ENCODE data around the gene SYT14.

SYT14 gene

GRCh38 chr1:209927466-209927865 is 10.6 kb upstream of the SYT14 start:
- H3K27ac ChIP-seq: no peak overlapping the region

GRCh38 chr1:209929751-209930150 is 8.3 kb upstream of the SYT14 start:
- H3K4me3 ChIP-seq: no peak overlapping the region
- H3K27ac ChIP-seq: no peak overlapping the region
- H3K36me3 ChIP-seq: no peaks in the 10 kb centered on the region
- intact Hi-C loops (cut with DNase I; ENCODE audit: low total_unique reads): no loop called here
- no peaks in the 10 kb centered on the region for H3K9me3 ChIP-seq
- no peak for DNase-seq
- peaks cover 0 to 2% of the 10 kb centered on the region in 2 donors for H3K27me3 ChIP-seq
- H3K4me1 ChIP-seq: no peaks in the 10 kb centered on the region
- TF ChIP-seq CTCF (IDR thresholded peaks at IDR 0.05): no peak

More at GRCh38 chr1:209927466-209927865, 10.6 kb upstream of the SYT14 start:
- H3K9me3 ChIP-seq: no peaks in the 10 kb centered on the region
- H3K36me3 ChIP-seq: no peaks in the 10 kb centered on the region
- H3K4me1 ChIP-seq: no peaks in the 10 kb centered on the region
- intact Hi-C loops (cut with DNase I; ENCODE audit: low total_unique reads): no loop called here
- DNase-seq: no peak
- no peak for TF ChIP-seq CTCF (IDR thresholded peaks at IDR 0.05)
- peaks cover 0 to under 1% of the 10 kb centered on the region in 2 donors for H3K27me3 ChIP-seq
- no peak overlapping the region for H3K4me3 ChIP-seq

- no peak for DNase-seq
- H3K4me1 ChIP-seq: no peaks in the 10 kb centered on the region
- H3K27ac ChIP-seq: no peak overlapping the region
- no peaks in the 10 kb centered on the region for H3K9me3 ChIP-seq
- intact Hi-C loops (cut with DNase I; ENCODE audit: low total_unique reads): no loop called here
- no peak overlapping the region for H3K4me3 ChIP-seq
- no peaks in the 10 kb centered on the region for H3K36me3 ChIP-seq
- H3K27me3 ChIP-seq: peaks cover 0 to 2% of the 10 kb centered on the region in 2 donors
- no peak for TF ChIP-seq CTCF (IDR thresholded peaks at IDR 0.05)
These were observed 6.9 kb upstream of the SYT14 start for GRCh38 chr1:209931141-209931540.

- peaks cover 0 to 6% (median 0%) of the 10 kb centered on the region in 3 donors for H3K9me3 ChIP-seq
- H3K27me3 ChIP-seq: peaks cover 0 to 39% of the 10 kb centered on the region in 2 donors
- TF ChIP-seq CTCF (IDR thresholded peaks at IDR 0.05): no peak
- H3K4me1 ChIP-seq: peaks cover 0 to 11% (median 5%) of the 10 kb centered on the region in 4 donors
- no peaks in the 10 kb centered on the region for H3K36me3 ChIP-seq
- H3K4me3 ChIP-seq: no peak overlapping the region
- intact Hi-C loops (cut with DNase I; ENCODE audit: low total_unique reads): no loop called here
- H3K27ac ChIP-seq: no peak overlapping the region
- no peak for DNase-seq
These were observed 1.9 kb upstream of the SYT14 start for GRCh38 chr1:209936125-209936524.

GRCh38 chr1:209945377-209945776 is 7.4 kb downstream of the SYT14 start:
- Histone ChIP-seq H3K27me3 (peaks cover 0 to 11% of the 10 kb centered on the region in 2 donors), H3K9me3 (no peaks in the 10 kb centered on the region), H3K4me3 (no peak overlapping the region), H3K36me3 (no peaks in the 10 kb centered on the region), H3K27ac (no peak overlapping the region), H3K4me1 (no peaks in the 10 kb centered on the region)
- no peak for DNase-seq
- TF ChIP-seq CTCF (IDR thresholded peaks at IDR 0.05): no peak
- intact Hi-C loops (cut with DNase I; ENCODE audit: low total_unique reads): no loop called here

- H3K27ac ChIP-seq: no peak overlapping the region
- H3K36me3 ChIP-seq: no peaks in the 10 kb centered on the region
- DNase-seq: no peak
- H3K4me1 ChIP-seq: no peaks in the 10 kb centered on the region
- H3K27me3 ChIP-seq: no peaks in the 10 kb centered on the region
- intact Hi-C loops (cut with DNase I; ENCODE audit: low total_unique reads): no loop called here
- no peaks in the 10 kb centered on the region for H3K9me3 ChIP-seq
- no peak for TF ChIP-seq CTCF (IDR thresholded peaks at IDR 0.05)
- no peak overlapping the region for H3K4me3 ChIP-seq
These were observed 10.1 kb downstream of the SYT14 start for GRCh38 chr1:209948155-209948554.
